Osteoblast (primary cell): ENCODE data around the gene SLC30A4. TPM values are rescaled to one million over a fixed set of nuclear protein-coding genes. Genes with fewer than 3 reads are reported as not detected.

Experiments
- DNase-seq: peaks from one replicate; pipeline ENCODE4 v3.0.0; 2011; ENCODE audit warnings: low spot score, mixed read lengths; ENCODE audit not compliant: insufficient read length; ENCODE audit errors: missing footprints
- H2AFZ ChIP-seq: 2 replicates; pipeline ENCODE4 v1.6.0; 2011; ENCODE audit warnings: mild to moderate bottlenecking, low read length
- H3K27ac ChIP-seq: 2 replicates; pipeline ENCODE4 v1.5.1; 2011; ENCODE audit warnings: mild to moderate bottlenecking, low read depth, low read length, moderate library complexity
- H3K27me3 ChIP-seq: 2 replicates; pipeline ENCODE4 v1.6.0; 2012; ENCODE audit warnings: mild to moderate bottlenecking, control low read depth, inconsistent platforms, low read length, moderate library complexity; ENCODE audit not compliant: insufficient read depth
- H3K36me3 ChIP-seq: 2 replicates; pipeline ENCODE4 v1.5.1; 2011; ENCODE audit warnings: mild to moderate bottlenecking, low read length, control low read depth, moderate library complexity; ENCODE audit not compliant: insufficient read depth
- H3K4me1 ChIP-seq: 2 replicates; pipeline ENCODE4 v1.5.1; 2011; ENCODE audit warnings: mild to moderate bottlenecking, low read length, control low read depth, moderate library complexity; ENCODE audit not compliant: insufficient read depth
- H3K4me2 ChIP-seq: 2 replicates; pipeline ENCODE4 v1.6.0; 2011; ENCODE audit warnings: mild to moderate bottlenecking, low read length; ENCODE audit not compliant: insufficient read depth
- H3K4me3 ChIP-seq: fragments of 200-600 bp; sonication (generic); 3 replicates; pipeline ENCODE4 v1.5.1; 2012; ENCODE audit warnings: mild to moderate bottlenecking, low read length, inconsistent platforms; ENCODE audit not compliant: insufficient read depth
- H3K79me2 ChIP-seq: 2 replicates; pipeline ENCODE4 v1.6.0; 2012; ENCODE audit warnings: mild to moderate bottlenecking, low read length, control low read depth, inconsistent platforms; ENCODE audit not compliant: insufficient read depth
- H3K9me3 ChIP-seq: 2 replicates; pipeline ENCODE4 v1.5.1; 2011; ENCODE audit warnings: low read depth, low read length, control low read depth
- H4K20me1 ChIP-seq: 2 replicates; pipeline ENCODE4 v1.6.0; 2012; ENCODE audit warnings: mild to moderate bottlenecking, low read length, control low read depth; ENCODE audit not compliant: insufficient read depth
- total RNA-seq: library from RNA; depleted of rRNA; stranded (reverse); fragments of >200 nt; gene quantifications from 2 replicates; pipeline ENCODE4 v1.2.3, GENCODE V29; 2012
- TF ChIP-seq, protein P1 (sequence below): IDR thresholded peaks from 2 replicates; pipeline ENCODE4 v1.5.1; 2011; ENCODE audit warnings: mild to moderate bottlenecking, low read depth, low read length, moderate library complexity; ENCODE audit errors: extremely low read depth

Gene SLC30A4
- total RNA-seq, 1 donor: 19.5 TPM

DNA sequence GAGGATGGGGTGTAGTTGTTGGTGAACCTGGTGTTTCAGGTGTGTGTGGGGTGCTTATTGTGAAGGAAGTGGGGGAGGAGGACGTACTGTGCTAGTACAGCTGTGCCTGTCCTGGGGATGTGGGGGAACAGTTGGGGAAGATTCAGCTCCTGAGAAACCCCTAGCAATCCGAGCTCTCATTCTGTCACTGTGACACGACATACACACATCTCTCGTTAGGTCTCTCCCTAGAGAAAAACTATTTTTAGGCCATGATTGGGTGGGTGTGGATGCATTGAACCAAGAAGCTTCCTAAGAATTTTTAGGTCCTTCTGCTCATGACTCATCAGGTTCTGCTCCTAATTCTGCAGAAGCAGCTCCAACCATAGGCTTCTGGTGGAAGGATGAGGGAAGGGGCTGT, 54.3 kb downstream of the SLC30A4 start:
- no peak overlapping the region for H3K27ac ChIP-seq
- no peaks in the 10 kb centered on the region for H3K79me2 ChIP-seq
- H3K36me3 ChIP-seq: no peaks in the 10 kb centered on the region
- no peaks in the 10 kb centered on the region for H4K20me1 ChIP-seq
- no peaks in the 10 kb centered on the region for H3K9me3 ChIP-seq
- no peak overlapping the region for H3K4me3 ChIP-seq
- DNase-seq: no peak
- no peak overlapping the region for H3K4me2 ChIP-seq
- TF ChIP-seq, protein P1, sequence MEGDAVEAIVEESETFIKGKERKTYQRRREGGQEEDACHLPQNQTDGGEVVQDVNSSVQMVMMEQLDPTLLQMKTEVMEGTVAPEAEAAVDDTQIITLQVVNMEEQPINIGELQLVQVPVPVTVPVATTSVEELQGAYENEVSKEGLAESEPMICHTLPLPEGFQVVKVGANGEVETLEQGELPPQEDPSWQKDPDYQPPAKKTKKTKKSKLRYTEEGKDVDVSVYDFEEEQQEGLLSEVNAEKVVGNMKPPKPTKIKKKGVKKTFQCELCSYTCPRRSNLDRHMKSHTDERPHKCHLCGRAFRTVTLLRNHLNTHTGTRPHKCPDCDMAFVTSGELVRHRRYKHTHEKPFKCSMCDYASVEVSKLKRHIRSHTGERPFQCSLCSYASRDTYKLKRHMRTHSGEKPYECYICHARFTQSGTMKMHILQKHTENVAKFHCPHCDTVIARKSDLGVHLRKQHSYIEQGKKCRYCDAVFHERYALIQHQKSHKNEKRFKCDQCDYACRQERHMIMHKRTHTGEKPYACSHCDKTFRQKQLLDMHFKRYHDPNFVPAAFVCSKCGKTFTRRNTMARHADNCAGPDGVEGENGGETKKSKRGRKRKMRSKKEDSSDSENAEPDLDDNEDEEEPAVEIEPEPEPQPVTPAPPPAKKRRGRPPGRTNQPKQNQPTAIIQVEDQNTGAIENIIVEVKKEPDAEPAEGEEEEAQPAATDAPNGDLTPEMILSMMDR: no peak
- no peak overlapping the region for H2AFZ ChIP-seq
- peaks cover 4% of the 10 kb centered on the region for H3K27me3 ChIP-seq
- no peaks in the 10 kb centered on the region for H3K4me1 ChIP-seq

GRCh38 chr15:45458746-45459403, 63.7 kb downstream of the SLC30A4 start:
- H2AFZ ChIP-seq: peak overlapping the region; percentile 72
- TF ChIP-seq, protein P1: peak; percentile 89
- H3K79me2 ChIP-seq: no peaks in the 10 kb centered on the region
- H3K9me3 ChIP-seq: no peaks in the 10 kb centered on the region
- H3K4me1 ChIP-seq: peaks cover 40% of the 10 kb centered on the region
- DNase-seq: peak; percentile 62
- no peaks in the 10 kb centered on the region for H4K20me1 ChIP-seq
- no peaks in the 10 kb centered on the region for H3K36me3 ChIP-seq
- peak overlapping the region; percentile 63 for H3K4me3 ChIP-seq
- H3K4me2 ChIP-seq: peak overlapping the region; percentile 96
- H3K27me3 ChIP-seq: no peaks in the 10 kb centered on the region
- H3K27ac ChIP-seq: no peak overlapping the region

GRCh38 chr15:45457641-45458539, 64.7 kb downstream of the SLC30A4 start:
- Histone ChIP-seq H3K79me2 (no peaks in the 10 kb centered on the region), H2AFZ (peak overlapping the region; percentile 63), H3K27me3 (no peaks in the 10 kb centered on the region), H4K20me1 (no peaks in the 10 kb centered on the region), H3K4me3 (peak overlapping the region; percentile 63), H3K4me2 (peak overlapping the region; percentile 96), H3K27ac (peak overlapping the region; percentile 87), H3K9me3 (no peaks in the 10 kb centered on the region), H3K36me3 (no peaks in the 10 kb centered on the region), H3K4me1 (peaks cover 40% of the 10 kb centered on the region)
- peak; percentile 78 for DNase-seq
- TF ChIP-seq, protein P1: peak; percentile 69

- Histone ChIP-seq H3K4me1 (peaks cover 40% of the 10 kb centered on the region), H3K9me3 (no peaks in the 10 kb centered on the region), H4K20me1 (no peaks in the 10 kb centered on the region), H3K4me2 (peak overlapping the region; percentile 96), H3K36me3 (no peaks in the 10 kb centered on the region), H3K4me3 (peak overlapping the region; percentile 25), H3K79me2 (no peaks in the 10 kb centered on the region), H3K27ac (peak overlapping the region; percentile 87), H2AFZ (peak overlapping the region; percentile 21), H3K27me3 (no peaks in the 10 kb centered on the region)
- TF ChIP-seq, protein P1: no peak
- no peak for DNase-seq
These were observed 65.3 kb downstream of the SLC30A4 start for GRCh38 chr15:45457220-45457619.
